Fibroblast of the conjunctiva (primary cell): Measurements from ENCODE around the gene S1PR4.

ENCODE experiments used
- DNase-seq: peaks from one replicate; pipeline ENCODE4 v3.0.0-alpha.2; 2010; ENCODE audit warnings: low read depth

S1PR4 gene

GRCh38 chr19:3178377-3178972 is at the start of gene S1PR4:
Gene S1PR4, plus strand, starts transcription at chr19:3178769. Its CDS starts 24 bp downstream, at chr19:3178793.
- DNase-seq: no peak

- peak; percentile 44 for DNase-seq
Measured at GRCh38 chr19:3129112-3129511, 49.5 kb upstream of the S1PR4 start.

- DNase-seq: no peak
Measured at GRCh38 chr19:3131168-3131567, 47.4 kb upstream of the S1PR4 start.

GRCh38 chr19:3132971-3133792 is 45.4 kb upstream of the S1PR4 start:
- no peak for DNase-seq

- DNase-seq: no peak
Measured at GRCh38 chr19:3133793-3134116, 44.8 kb upstream of the S1PR4 start.

- DNase-seq: no peak
Measured at GRCh38 chr19:3135961-3136683, 42.4 kb upstream of the S1PR4 start, which contains the start of gene GNA15. Gene GNA15, plus strand, starts transcription at chr19:3136033. Its CDS starts 418 bp downstream, at chr19:3136451.

GRCh38 chr19:3136684-3137055 is 41.9 kb upstream of the S1PR4 start:
- DNase-seq: no peak

- no peak for DNase-seq
Measured at GRCh38 chr19:3137119-3137518, 41.5 kb upstream of the S1PR4 start.

- DNase-seq: no peak
Measured at GRCh38 chr19:3138268-3138667, 40.3 kb upstream of the S1PR4 start.

- DNase-seq: no peak
Measured at GRCh38 chr19:3140667-3141038, 37.9 kb upstream of the S1PR4 start.

- DNase-seq: peak; percentile 35
Measured at GRCh38 chr19:3142292-3142670, 36.3 kb upstream of the S1PR4 start.

GRCh38 chr19:3142781-3143337 is 35.7 kb upstream of the S1PR4 start:
- no peak for DNase-seq

GRCh38 chr19:3145909-3146676 is 32.5 kb upstream of the S1PR4 start:
- no peak for DNase-seq

GRCh38 chr19:3146677-3147100 is 31.9 kb upstream of the S1PR4 start:
- no peak for DNase-seq

- DNase-seq: no peak
Measured at GRCh38 chr19:3148503-3148902, 30.1 kb upstream of the S1PR4 start.

- no peak for DNase-seq
Measured at GRCh38 chr19:3149089-3149488, 29.5 kb upstream of the S1PR4 start.

GRCh38 chr19:3149526-3150505 is 28.8 kb upstream of the S1PR4 start:
- no peak for DNase-seq

- no peak for DNase-seq
Measured at GRCh38 chr19:3150739-3151329, 27.7 kb upstream of the S1PR4 start.

- no peak for DNase-seq
Measured at GRCh38 chr19:3151563-3152418, 26.8 kb upstream of the S1PR4 start.

- no peak for DNase-seq
Measured at GRCh38 chr19:3152419-3152780, 26.2 kb upstream of the S1PR4 start.
